GM21825 (cell line): ENCODE results near the gene TEAD4.

Source experiments
- ATAC-seq: cut with Tn5 transposase; IDR thresholded peaks from one replicate; pipeline ENCODE4 v1.9.1; 2021; ENCODE audit warnings: mild to moderate bottlenecking, moderate library complexity; ENCODE audit not compliant: unreplicated experiment

TEAD4 gene

DNA sequence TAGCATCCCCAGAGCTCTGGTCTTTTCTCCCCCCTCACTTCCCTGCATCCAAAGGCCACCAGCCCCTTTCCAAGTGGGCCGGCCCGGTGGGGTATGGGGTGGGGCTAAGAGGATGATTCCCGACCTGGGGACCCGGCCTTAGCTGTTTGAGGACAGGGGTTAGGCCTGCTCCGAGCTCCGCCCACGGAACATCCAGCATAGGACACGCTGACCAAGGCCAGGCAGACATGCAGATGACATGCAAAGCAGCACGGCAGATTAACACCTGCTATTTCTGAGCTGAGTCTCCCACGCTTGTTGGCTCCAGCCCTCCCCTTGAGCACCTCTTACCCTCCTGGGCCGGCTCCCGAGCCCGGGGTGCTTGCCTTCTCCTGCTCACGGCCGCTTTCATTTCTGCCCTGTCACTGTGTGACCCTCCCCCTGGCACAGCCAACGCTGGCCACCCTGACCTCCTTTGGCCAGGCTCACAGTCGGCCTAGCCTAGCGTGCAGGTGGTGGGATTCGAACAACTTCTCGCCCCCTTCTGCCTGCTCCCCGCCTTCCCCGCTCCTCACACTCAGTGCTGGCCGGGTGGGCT, 40.2 kb downstream of the TEAD4 start:
- ATAC-seq: no peak

DNA sequence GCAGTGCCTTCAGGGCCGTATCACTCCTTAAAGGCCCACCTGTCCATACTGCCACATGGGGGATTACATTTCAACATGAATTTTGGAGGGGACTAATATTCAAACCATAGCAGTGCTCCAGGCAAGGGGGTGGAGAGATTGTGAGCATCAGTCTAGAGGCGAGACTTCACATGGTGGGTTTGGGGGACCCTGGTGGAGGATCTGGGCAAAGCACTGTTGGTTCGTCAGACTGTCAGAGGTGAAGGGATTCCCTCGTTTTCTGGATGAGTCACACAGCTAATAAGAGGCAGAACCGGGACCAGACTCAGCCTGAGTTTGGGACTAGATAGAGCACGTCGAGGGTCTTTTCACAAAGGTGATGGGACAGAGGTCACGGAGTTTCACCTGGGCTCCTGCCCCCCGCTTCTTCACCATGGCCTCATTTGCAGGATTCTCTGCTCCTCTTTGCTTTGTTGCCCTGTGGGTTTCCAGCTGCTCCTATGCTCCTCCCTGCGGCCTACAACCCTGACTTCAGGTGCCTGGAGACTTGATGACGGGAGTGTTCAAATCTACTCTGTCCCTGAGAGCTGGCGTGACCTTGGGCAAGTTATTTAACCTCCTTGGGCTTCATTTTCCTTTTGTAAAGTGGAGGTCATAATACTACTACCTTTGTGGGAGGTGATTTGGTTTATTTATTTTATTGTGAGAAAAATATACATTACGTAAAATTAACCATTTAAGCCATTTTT, 41.5 kb downstream of the TEAD4 start:
- ATAC-seq: no peak

DNA sequence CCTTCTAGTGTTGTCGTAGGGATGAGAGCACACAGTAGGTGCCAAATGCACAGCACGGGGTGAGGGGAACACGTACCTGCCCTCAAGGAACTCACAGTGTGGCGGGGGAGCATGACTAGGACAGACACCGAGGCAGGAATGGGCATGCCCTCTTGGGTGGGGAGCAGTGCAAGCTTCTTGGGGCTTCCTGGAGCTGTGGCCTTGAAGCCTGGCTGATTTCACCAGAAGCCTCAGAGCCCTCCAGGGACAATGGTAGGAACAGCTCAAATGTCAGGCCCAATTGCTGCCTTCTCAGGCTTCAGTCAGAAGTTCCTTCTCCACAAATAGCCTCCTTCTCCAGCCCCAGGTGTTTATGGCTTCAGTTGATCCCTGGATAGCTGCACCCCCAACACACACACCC, 43.4 kb downstream of the TEAD4 start:
- ATAC-seq: no peak

DNA sequence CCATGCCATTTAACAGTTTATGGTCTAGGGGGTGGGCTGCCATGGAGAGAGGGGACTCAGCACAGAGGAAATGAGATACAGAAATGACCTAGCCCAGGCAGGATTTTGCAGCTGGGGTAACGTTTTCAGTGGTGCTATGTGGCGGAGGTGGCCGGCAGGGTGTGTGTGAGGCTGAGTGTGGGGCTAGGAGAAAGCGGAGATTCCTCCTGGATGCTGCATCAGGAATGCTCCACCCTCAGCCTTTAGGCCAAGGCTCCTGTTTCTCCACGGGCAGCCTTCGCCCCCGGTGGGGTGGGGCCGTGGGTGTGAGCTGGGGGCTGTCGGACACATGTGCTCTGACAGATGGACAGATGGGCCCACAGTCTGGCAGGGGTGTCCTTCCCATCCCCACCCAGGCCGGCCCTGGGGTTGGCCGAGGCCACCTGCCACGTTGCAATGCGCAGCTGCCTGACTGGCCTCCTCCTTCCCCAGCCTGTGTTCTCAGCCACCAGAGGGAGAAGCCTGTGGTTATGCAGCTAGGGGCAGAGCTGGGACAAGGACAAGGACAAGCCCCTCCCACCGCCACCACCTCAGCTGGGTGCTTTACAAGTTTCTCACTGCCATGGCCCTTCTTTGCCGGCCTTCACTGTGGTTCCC, 44.3 kb downstream of the TEAD4 start:
- no peak for ATAC-seq

DNA sequence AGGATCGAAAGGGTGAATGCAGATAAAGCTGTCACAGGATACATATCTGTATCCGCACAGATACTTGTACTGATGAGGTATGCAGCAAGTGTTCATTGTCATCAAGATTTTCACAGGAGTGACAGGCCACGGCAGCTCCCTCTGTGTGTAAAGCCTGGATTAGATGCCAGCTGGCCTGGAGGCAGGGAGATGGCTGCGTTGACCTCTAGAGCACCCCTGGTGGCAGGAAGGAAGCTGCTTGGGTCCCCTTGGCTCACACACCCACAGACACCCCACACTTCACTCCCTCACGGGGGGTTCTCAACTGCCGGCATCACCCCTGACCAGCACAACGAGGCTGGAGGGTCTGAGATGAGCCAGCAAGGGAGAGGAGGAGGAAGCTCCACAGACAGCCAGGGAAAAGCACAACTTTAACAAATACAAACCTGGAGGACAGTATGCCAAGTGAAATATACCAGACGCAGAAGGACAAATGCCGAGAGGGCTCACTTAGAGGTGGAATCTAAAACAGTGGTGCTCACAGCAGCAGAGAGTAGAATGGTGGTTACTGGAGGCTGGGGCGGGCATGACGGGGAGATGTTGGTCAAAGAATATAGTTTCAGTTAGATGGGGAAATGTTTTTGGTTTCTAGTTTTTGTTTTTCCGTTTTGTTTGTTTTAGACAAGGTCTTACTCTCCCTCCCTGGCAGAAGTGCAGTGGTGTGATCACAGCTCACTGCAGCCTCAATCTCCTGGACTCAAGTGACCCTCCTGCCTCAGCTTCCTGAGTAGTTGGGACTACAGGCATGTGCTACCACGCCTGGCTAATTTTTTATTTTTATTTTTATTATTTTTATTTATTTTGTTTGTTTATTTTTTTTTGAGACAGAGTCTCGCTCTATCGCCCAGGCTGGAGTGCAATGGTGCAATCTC, 45.7 kb downstream of the TEAD4 start:
- ATAC-seq: no peak

DNA sequence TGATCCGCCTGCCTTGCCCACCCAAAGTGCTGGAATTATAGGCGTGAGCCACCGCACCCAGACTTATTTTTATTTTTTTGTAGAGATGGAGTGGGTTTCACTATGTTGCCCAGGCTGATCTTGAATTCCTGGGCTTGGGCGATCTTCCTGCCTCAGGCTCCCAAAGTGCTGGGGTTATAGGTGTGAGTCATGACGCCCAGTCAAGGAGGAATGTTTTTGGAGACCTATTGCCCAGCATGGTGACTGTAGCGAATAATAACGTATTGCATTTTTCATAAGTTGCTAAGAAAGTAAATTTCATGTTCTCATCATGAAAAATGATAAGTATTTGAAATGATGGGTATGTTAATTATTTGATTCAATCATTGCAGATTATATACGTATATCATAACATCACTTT, 46.5 kb downstream of the TEAD4 start:
- ATAC-seq: no peak

DNA sequence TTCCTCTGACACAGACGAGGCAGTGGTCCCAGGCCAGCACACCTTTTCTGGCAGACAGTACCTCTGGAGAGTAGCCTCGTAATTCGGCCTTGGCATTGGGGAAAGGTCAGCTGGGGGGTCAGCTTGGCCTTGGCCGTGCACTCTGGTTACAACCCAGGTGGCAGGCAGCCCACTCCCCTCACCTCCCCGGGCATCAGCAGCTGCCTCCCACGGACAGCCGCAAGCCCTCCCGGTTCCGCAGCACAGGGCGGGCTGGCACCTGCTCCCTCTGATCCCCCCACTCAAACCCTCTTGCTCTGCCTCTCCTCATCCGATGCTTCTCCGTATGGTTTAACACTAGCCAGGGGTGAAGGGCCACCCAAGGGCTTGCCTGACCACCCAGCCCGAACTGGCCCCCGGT, 50.6 kb downstream of the TEAD4 start:
- ATAC-seq: no peak

DNA sequence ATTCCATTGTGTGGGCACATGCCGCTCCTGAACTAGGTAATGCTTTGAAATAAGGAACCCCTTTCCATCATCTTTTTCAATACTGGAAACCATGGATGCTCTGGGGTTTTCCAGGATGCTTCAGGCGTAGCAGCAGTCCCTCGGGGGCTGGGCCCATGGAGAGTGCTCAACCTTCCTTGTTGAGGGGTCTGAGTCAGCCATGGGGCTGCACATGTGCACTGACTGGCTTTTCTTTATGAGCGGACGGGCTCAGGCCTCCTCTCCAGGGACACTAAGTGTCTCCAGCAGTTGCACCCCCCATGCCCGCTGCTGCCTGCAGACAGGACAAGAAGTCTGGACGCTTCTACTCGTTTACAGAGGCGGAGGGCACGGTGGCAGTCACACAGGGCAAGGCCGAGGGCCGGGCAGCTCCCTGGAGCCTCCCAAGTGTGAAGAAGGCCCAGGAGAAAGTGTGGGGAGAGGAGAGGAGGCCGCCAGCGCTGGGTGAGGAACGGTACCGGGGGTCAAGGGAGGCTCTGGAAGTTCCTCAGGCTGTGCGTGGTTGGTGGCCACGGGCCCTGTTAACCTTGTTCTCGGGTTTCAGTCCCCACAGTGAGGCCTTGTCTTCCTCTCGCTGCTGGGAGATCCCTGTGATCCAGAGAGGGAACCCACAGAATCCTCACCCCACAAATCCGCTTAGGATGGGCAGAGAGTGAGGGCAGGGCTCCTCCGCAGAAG, 51.2 kb downstream of the TEAD4 start:
- ATAC-seq: no peak

DNA sequence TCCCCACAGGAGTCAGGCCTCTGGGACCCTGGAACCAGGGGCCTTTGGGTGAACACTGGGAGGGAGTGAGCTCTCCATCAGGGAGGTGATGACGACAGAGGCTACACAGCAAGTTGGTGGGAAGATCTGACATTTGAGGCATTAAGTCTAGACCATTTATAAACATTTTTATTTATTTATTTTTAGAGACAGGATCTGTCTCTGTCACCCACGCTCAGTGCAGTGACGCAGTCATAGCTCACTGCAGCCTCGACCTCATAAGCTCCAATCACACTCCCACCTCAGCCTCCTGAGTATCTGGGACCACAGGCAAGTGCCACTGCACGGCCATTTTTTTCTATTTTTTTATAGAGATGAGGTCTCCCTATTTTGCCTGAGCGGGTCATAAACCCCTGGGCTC, 53.6 kb downstream of the TEAD4 start:
- no peak for ATAC-seq

DNA sequence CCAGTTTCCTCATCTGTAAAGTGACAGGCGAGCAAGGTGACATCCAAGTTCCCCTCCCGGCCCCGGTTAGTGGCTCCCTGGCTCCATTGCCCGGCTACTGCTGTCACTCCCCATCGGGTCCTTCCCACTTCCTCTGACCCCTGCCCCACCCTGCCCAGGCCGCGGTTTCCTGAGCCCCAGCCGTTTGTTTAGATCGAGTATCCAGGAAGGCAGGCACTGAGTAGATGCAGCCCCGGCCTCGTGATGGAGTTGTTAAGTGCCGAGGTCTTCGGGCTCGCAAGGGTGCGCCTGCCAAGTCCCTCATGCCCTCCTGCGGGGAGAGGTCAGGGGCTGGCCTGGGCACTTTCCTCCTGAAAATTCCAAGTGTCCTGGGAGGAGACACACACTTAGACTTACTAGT, 55.4 kb downstream of the TEAD4 start:
- no peak for ATAC-seq

DNA sequence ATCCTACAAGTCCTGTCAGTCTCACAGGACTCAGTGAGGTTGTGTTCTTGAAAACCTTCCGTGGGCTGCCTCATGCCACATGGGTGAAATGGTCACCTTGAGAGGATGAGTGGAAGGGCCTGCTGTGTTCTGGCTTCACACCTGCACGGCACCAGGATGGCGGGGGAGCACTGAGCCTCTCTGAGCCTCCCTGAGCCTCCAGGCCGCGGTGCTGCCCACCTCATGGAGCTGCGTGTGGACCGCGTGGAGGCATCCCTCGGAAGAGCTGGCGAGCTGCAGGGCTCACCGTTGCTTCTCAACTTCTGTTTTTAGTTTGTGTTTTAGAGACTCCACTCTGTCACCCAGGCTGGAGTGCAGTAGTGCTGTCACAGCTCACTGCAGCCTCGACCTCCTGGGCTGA, 56.2 kb downstream of the TEAD4 start:
- ATAC-seq: no peak

DNA sequence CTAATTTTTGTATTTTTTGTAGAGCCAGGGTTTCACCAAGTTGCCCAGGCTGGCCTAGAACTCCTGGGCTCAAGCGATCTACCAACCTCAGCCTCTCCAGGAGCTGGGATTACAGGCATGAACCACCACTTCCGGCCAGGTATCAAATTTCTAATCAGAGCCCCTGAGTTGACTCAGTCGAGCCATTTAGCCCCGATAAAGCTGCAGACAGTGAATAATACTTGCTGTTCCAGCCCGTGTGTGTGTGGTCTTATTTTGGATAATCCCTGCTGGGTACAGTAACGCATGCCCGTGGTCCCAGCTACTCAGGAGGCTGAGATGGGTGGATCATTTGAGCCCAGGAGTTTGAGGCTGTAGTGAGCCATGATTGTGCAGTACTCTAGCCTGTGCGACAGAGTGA, 57.0 kb downstream of the TEAD4 start:
- no peak for ATAC-seq

DNA sequence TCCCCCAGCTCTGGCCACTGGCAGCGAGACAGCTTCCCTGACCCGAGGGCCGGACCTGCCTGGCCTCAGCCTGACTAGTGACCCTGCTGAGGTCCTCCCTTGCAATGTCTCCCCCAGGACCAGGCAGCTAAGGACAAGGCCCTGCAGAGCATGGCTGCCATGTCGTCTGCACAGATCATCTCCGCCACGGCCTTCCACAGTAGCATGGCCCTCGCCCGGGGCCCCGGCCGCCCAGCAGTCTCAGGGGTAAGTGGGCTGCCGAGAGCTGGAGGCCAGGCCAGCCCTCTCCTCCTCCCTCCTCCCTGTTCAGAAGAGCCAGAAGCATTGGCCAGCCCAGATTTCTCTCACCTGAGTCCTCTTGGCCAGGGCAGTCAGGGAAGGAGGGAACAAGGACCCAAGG, 58.1 kb downstream of the TEAD4 start:
- ATAC-seq: no peak

DNA sequence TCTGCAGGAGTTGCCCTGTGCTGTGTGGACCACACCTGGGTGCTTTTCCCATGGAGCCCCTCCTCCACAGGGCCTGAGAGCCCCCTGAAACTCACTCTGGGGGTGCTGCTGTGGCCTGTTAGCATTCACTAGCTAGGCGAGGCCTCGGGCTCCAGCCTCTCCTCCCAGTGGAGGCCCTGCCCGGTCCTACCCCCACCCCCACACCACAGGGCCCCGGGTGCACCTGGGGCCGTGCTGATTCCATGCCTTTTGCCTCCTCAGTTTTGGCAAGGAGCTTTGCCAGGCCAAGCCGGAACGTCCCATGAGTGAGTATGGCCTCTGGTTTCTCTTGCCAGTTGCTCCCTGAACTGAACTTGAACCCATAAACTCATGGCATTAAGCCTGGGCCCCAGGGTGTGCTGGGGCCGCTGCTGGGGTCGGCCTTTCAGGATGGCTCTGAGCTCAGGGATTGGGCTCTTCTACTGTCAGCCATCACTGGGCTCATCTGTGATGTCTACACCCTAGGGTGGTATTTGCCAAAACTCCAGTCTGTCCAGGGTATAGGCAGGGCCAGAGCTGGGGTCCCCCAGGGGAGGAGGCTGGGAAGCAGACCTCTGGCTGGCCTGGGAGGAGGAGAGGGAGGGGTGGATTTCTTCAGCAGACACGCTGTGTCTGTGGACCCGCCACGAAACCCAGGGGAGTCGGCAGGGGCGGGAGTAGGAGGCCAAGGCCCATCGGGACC, 59.2 kb downstream of the TEAD4 start:
- no peak for ATAC-seq

DNA sequence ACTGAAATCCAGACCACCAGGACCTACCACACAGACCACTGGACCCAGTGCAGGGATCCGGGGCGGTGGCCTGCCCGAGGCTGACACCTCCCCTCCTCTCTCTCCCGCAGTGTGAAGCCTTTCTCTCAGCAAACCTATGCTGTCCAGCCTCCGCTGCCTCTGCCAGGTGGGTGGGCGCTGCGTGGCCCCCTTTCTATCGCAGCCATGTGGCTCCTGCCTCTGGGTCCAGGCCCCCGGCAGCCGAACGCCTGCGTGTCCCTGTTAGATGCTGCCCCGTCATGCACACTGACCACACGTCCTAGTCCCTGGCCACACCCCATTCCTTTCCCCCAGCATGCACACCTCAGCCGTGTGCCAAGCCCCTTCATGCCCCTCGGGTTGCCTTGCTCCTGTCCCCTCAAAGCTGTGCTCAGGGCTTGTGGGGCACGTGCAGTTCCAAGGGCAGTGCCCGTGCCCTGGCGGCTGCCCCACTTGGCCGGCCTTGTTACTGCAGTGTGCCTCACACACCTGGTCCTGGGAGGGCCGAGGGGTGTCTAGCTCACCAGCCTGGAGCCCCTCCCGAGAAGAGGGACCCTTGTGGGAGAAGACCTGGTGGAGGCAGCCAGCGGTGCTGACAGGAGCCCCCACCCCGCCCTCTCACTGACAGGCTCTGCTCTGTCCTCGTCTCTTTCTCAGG, 59.9 kb downstream of the TEAD4 start:
- no peak for ATAC-seq

DNA sequence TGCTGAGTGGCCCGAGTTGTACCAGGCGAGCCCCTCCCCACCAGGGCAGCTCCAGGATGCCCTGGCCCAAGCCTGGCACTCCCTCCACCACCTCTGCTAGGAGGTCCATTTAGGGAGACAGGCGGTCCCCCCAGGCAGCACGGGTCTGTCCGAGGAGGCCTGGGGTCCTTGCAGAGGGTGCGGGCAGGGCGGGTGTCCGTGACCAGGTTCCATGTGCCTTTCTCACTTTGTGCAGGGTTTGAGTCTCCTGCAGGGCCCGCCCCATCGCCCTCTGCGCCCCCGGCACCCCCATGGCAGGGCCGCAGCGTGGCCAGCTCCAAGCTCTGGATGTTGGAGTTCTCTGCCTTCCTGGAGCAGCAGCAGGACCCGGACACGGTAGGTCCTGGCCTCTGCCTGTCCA, 61.2 kb downstream of the TEAD4 start:
- no peak for ATAC-seq

DNA sequence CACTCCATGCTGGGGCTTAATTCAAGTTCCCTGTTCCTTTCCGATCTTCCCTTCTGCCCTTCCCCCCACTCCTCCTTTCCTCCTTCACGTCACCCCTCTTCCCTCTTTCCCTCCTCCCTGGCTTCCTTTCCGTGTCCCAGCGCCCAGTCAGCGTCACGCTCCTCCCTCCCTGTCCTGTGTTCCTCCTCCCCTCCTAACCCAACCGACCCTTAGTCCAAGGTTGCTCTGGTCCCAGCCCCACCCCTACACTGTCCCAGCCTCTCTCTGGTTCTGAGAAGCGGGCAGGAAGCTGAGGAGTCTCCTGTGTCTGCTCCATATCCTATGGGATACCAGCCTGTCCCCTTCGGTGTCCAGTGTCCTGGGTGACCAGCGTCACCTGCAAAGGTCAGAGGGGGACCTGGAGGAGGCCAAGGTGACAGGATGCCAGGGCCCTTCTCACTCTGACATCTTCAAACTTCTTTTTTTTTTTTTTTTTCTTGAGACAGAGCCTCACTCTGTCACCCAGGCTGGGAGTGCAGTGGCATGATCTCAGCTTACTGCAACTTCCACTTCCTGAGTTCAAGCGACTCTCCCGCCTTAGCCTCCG, 61.7 kb downstream of the TEAD4 start:
- ATAC-seq: no peak

DNA sequence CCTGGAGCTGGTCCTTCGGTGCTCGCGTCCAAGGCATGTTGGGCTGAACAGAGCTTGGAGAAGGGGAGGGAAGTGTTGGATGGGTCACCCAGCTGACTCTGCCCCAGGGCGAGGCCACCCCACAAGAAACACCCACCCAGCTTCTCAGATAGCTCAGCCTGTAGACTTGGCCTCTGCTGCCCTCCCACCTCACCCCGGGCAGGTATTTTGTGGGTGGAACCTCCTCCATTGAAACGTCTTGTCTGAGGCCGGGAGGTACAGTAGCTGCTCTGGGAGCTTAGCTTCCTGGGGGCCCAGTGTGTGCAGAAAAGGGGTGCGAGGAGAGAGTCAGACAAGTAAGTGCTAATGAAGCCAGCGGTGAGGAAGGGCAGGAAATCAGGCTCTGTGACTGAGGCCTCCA, 63.2 kb downstream of the TEAD4 start:
- ATAC-seq: no peak

DNA sequence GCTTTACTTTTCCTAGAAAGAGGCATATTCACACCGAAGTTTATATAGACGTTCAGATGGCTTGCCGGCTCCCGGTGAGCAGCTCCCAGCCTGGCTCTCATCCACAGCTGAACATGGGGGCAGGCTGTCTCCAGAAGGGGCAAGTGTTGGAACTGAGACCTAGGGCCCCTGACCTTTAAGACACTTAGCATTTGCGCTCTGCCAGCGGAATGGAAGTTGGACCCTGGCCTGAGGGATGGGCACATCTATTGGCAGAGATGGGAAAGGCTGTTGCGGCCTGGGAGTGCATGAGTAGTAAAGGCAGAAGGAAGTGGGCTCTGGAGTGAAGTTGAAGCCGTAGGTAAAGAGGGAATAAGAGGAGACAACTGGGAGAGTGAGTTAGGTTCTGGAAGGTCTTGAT, 63.8 kb downstream of the TEAD4 start:
- ATAC-seq: no peak
